HUES48 (cell line): Measurements from ENCODE around the gene EXTL2.
"Not testable (repeated sequence)": the region's sequence is repeated elsewhere in the genome, so short reads cannot be mapped to it uniquely, and the experiment has no call there.

Experiments
- H3K27ac ChIP-seq: one replicate; pipeline ENCODE4 v1.7.0; 2013; ENCODE audit warnings: low read depth, low read length, inconsistent platforms
- H3K27me3 ChIP-seq: 2 replicates; pipeline ENCODE4 v1.6.1; 2013; ENCODE audit warnings: mild to moderate bottlenecking, low read length; ENCODE audit not compliant: control insufficient read depth, insufficient read depth
- H3K36me3 ChIP-seq: 2 replicates; pipeline ENCODE4 v1.6.1; 2013; ENCODE audit warnings: low read length; ENCODE audit not compliant: control insufficient read depth, insufficient read depth
- H3K4me1 ChIP-seq: 2 replicates; pipeline ENCODE4 v1.6.1; 2013; ENCODE audit warnings: mild to moderate bottlenecking, low read length; ENCODE audit not compliant: control insufficient read depth, insufficient read depth
- H3K4me3 ChIP-seq: 2 replicates; pipeline ENCODE4 v1.5.1; 2013; ENCODE audit warnings: mild to moderate bottlenecking, low read depth, low read length
- H3K9ac ChIP-seq: 2 replicates; pipeline ENCODE4 v1.6.1; 2013; ENCODE audit warnings: mild to moderate bottlenecking, low read depth, low read length, moderate library complexity
- H3K9me3 ChIP-seq: 2 replicates; pipeline ENCODE4 v1.6.1; 2013; ENCODE audit warnings: low read length; ENCODE audit not compliant: control insufficient read depth, insufficient read depth

The EXTL2 gene, protein sequence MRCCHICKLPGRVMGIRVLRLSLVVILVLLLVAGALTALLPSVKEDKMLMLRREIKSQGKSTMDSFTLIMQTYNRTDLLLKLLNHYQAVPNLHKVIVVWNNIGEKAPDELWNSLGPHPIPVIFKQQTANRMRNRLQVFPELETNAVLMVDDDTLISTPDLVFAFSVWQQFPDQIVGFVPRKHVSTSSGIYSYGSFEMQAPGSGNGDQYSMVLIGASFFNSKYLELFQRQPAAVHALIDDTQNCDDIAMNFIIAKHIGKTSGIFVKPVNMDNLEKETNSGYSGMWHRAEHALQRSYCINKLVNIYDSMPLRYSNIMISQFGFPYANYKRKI

DNA sequence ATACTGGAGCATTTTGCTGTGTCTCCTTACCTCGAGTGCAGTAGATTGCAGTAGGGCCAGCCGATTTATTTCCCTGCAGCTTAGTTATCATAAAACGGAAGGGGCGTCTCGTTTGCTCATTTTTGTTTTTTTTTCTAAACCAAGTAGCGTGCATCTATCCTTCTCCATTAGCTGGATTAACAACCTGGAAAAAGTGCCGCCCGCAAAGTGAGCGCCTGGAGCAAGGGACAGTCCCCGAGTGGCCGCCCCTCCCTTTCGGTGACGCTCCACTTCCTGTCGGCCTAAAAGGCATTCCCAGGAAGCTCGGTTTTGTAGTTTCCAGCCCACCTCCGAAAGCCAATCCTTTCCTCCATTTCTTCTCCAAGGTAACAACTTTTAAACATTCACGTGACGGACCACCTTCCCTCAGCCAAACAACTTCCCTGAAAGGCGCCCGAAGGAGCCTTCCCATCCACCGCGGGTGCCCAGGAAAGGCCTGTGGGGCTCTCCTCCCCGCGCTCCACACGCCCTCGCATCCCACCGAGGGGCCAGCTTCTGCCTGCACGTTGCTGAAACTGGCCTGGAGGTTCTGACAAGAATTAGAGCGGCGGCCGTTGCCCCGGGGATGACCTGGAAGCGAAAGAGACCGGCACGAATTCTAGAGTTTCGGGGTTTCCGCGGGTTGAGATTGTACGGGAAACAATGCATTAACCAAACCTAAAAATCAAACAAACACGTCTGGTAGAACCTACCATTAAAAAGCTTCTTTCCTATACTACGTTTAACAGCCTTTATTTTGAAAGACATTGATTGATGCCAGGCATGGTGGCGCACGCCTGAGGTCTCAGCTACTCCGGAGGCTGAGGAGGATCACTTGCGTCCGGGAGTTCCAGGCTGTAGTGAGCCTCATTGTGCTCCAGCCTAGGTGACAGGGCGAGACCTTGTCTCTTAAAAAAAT is at the start of gene EXTL2:
Gene EXTL2, minus strand, starts transcription at position 240 of the 937 bp plus-strand sequence. CDS start 6,085 bp downstream, outside the sequence.
- peaks cover 47% of the 10 kb centered on the region for H3K36me3 ChIP-seq
- H3K9ac ChIP-seq: peak within 1 kb of the TSS; percentile 84

DNA sequence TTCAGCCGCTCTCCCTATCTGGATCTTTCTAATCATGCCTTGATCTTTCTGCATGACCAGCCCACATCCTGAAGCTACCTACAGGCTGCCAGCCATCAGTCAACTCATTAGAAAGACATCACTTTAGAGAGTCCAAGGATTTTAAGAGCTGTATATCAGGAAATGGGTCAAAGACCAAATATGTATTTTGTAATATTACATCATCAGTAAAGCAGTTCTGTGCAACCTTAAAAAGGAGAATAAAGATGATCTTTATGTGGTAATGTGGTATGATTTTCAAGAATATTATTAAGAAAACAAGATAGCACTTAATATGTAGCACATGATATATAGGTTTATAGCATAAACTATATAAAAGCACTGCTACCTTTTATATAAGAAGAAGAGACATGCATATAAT is 48.9 kb upstream of the EXTL2 start:
- Histone ChIP-seq H3K27ac (no peak overlapping the region), H3K27me3 (no peaks in the 10 kb centered on the region), H3K9me3 (no peaks in the 10 kb centered on the region; the same call in 1 of the 2 replicates), H3K36me3 (peaks cover 4% of the 10 kb centered on the region; the same call in 1 of the 2 replicates), H3K4me3 (no peak overlapping the region), H3K4me1 (no peaks in the 10 kb centered on the region), H3K9ac (no peak overlapping the region)

More for the DNA sequence above, at the start of gene EXTL2:
- H3K27ac ChIP-seq: peak within 1 kb of the TSS; percentile 98
- H3K4me3 ChIP-seq: peak within 1 kb of the TSS; percentile 94
- H3K27me3 ChIP-seq: no peaks in the 10 kb centered on the region
- peaks cover 15% of the 10 kb centered on the region for H3K9me3 ChIP-seq
- peaks cover 13% of the 10 kb centered on the region for H3K4me1 ChIP-seq

DNA sequence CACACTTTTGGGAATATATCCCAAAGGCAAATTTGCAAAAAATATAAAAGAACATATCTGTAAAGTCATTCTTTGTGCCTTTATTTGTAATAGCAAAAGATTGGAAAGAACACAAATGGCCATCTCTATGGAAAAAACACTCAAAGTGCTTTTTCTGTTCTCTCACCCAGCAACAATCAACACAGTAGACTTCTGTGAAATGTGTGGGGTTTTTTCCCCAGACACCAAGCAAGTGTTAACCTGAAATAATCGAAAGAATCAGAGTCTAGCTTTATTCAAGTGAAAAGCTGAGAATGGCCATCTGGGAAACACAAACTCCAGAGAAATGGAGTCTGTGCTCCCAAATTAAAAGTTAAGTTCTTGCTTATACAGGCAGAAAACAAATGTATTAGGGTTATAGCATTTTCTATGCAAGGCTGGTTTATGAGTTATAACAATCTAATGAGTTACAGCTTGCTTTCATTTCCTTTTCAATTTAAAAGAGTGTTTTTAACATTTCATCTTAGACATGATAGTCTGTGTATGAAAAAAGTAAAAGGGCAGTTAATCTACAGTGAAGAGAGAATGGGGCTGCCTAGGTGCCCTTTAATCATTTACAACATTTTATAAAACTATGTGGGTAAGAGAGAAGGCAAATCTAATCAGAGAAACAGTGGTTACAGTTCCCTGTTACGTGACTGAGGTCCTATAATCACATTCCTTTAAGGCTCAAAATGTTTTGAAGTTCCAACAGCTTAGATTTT is 47.8 kb upstream of the EXTL2 start:
- H3K9ac ChIP-seq: no peak overlapping the region

GRCh38 chr1:100941580-100942216 is 47.1 kb upstream of the EXTL2 start:
- Histone ChIP-seq H3K9me3 (no peaks in the 10 kb centered on the region), H3K36me3 (peaks cover 20% of the 10 kb centered on the region), H3K27me3 (no peaks in the 10 kb centered on the region), H3K9ac (no peak overlapping the region), H3K4me1 (no peaks in the 10 kb centered on the region), H3K27ac (no peak overlapping the region), H3K4me3 (no peak overlapping the region)

More for the DNA sequence above, 47.8 kb upstream of the EXTL2 start:
- Histone ChIP-seq H3K36me3 (peaks cover 12% of the 10 kb centered on the region), H3K4me3 (no peak overlapping the region), H3K27me3 (no peaks in the 10 kb centered on the region), H3K27ac (no peak overlapping the region), H3K9me3 (no peaks in the 10 kb centered on the region), H3K4me1 (no peaks in the 10 kb centered on the region)

DNA sequence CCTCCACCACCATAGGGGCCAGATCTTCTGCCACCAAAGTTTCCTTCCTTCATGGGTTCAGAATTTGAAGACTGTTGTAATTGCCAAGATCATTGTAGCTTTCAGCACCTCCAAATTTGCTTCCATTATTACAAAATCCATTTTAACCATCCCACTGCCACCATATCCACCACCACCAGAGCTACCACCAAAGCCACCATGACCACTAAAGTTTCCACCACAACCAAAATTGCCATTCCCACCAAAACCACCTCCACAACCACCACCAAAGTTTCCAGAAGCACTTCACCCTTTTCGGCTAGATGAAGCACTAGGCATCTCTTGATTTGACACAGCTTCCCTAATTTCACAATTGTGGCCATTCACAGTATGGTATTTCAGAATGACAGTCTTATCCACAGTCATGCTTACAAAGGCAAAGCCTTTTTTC is 46.5 kb upstream of the EXTL2 start:
- no peaks in the 10 kb centered on the region for H3K27me3 ChIP-seq
- H3K4me3 ChIP-seq: no peak overlapping the region
- no peak overlapping the region for H3K27ac ChIP-seq
- H3K36me3 ChIP-seq: peaks cover 25% of the 10 kb centered on the region
- no peaks in the 10 kb centered on the region for H3K4me1 ChIP-seq
- no peak overlapping the region for H3K9ac ChIP-seq
- no peaks in the 10 kb centered on the region for H3K9me3 ChIP-seq

GRCh38 chr1:100936194-100936967 is 41.7 kb upstream of the EXTL2 start:
- no peaks in the 10 kb centered on the region for H3K27me3 ChIP-seq
- no peak overlapping the region for H3K9ac ChIP-seq
- H3K9me3 ChIP-seq: no peaks in the 10 kb centered on the region
- H3K27ac ChIP-seq: no peak overlapping the region
- H3K4me1 ChIP-seq: no peaks in the 10 kb centered on the region
- H3K4me3 ChIP-seq: no peak overlapping the region
- H3K36me3 ChIP-seq: peaks cover 38% of the 10 kb centered on the region

- H3K4me3 ChIP-seq, H3K27ac ChIP-seq, H3K9me3 ChIP-seq, H3K9ac ChIP-seq, H3K4me1 ChIP-seq, H3K27me3 ChIP-seq: not testable (repeated sequence)
- peaks cover 45% of the 10 kb centered on the region for H3K36me3 ChIP-seq
Observed at GRCh38 chr1:100933555-100933954, 38.9 kb upstream of the EXTL2 start.

DNA sequence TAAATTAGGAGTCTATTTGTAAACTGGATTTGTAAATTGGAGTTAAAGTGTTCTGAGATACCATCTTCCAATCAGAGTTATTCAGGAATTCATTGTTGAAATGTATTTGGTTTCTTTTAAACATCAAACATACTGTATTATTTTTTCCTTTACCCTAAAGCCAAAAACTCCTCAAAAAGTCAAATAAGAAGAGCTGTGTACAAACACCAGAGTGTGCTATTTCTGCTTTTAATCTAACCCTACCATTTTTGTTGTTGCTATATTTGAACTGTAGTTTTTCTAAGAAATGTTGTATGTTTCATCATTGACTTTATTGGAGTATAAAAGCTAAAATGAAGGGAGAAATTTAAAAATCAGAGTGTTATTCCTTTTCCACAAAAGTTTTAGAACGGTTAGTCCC is 37.1 kb upstream of the EXTL2 start:
- Histone ChIP-seq H3K4me1 (no peaks in the 10 kb centered on the region), H3K4me3 (no peak overlapping the region), H3K36me3 (peaks cover 29% of the 10 kb centered on the region), H3K9me3 (no peaks in the 10 kb centered on the region), H3K27me3 (no peaks in the 10 kb centered on the region), H3K27ac (no peak overlapping the region), H3K9ac (no peak overlapping the region)

- Histone ChIP-seq H3K4me1 (no peaks in the 10 kb centered on the region), H3K27ac (no peak overlapping the region), H3K27me3 (no peaks in the 10 kb centered on the region), H3K36me3 (peaks cover 32% of the 10 kb centered on the region), H3K4me3 (no peak overlapping the region), H3K9me3 (no peaks in the 10 kb centered on the region), H3K9ac (no peak overlapping the region)
Observed at GRCh38 chr1:100930494-100930893, 35.9 kb upstream of the EXTL2 start.

- Histone ChIP-seq H3K9ac (no peak overlapping the region), H3K9me3 (no peaks in the 10 kb centered on the region), H3K4me1 (no peaks in the 10 kb centered on the region), H3K36me3 (peaks cover 37% of the 10 kb centered on the region), H3K27me3 (no peaks in the 10 kb centered on the region), H3K27ac (no peak overlapping the region), H3K4me3 (no peak overlapping the region)
Observed at GRCh38 chr1:100928128-100928527, 33.5 kb upstream of the EXTL2 start.
